HG03066 (cell line): ENCODE measurements around the gene DCTN3.

Source experiments
- ATAC-seq: cut with Tn5 transposase; IDR thresholded peaks from one replicate; pipeline ENCODE4 v1.9.1; 2021; ENCODE audit warnings: low read depth; ENCODE audit not compliant: unreplicated experiment

Gene DCTN3

GRCh38 chr9:34576597-34577399 is 43.5 kb downstream of the DCTN3 start:
- ATAC-seq, result no peak

- no peak for ATAC-seq
Observed at GRCh38 chr9:34575862-34576596, 44.3 kb downstream of the DCTN3 start.

- no peak for ATAC-seq
Observed at GRCh38 chr9:34575241-34575640, 45.1 kb downstream of the DCTN3 start.

- ATAC-seq, result no peak
Observed at GRCh38 chr9:34574571-34574970, 45.7 kb downstream of the DCTN3 start.

GRCh38 chr9:34573599-34574325 is 46.5 kb downstream of the DCTN3 start:
- ATAC-seq, result no peak

- no peak for ATAC-seq
Observed at GRCh38 chr9:34572628-34573027, 47.7 kb downstream of the DCTN3 start.

- ATAC-seq, result no peak
Observed at GRCh38 chr9:34572092-34572491, 48.2 kb downstream of the DCTN3 start.

GRCh38 chr9:34571481-34571810 is 48.8 kb downstream of the DCTN3 start:
- ATAC-seq, result no peak

GRCh38 chr9:34570809-34571480 is 49.4 kb downstream of the DCTN3 start:
- no peak for ATAC-seq

GRCh38 chr9:34570376-34570775 is 49.9 kb downstream of the DCTN3 start:
- no peak for ATAC-seq

- ATAC-seq, result no peak
Observed at GRCh38 chr9:34568774-34569173, 51.5 kb downstream of the DCTN3 start.

- no peak for ATAC-seq
Observed at GRCh38 chr9:34568133-34568532, 52.2 kb downstream of the DCTN3 start.

- no peak for ATAC-seq
Observed at GRCh38 chr9:34566972-34567371, 53.3 kb downstream of the DCTN3 start.

GRCh38 chr9:34566322-34566721 is 54.0 kb downstream of the DCTN3 start:
- ATAC-seq, result no peak

GRCh38 chr9:34565856-34566255 is 54.4 kb downstream of the DCTN3 start:
- no peak for ATAC-seq

GRCh38 chr9:34564617-34565016 is 55.7 kb downstream of the DCTN3 start:
- ATAC-seq, result no peak
